Smooth muscle cell (in vitro differentiated cells): ENCODE results near the gene SKOR1. TPM values are rescaled to one million over a fixed set of nuclear protein-coding genes. Genes with fewer than 3 reads are reported as not detected.

Experiments used
- DNase-seq: peaks from one replicate; lab custom pipeline; 2025; ENCODE audit not compliant: unreplicated experiment; lab: John Stamatoyannopoulos, UW
- H2AFZ ChIP-seq: fragments of 200-600 bp; sonication (generic); 2 replicates; pipeline ENCODE4 v1.6.0; 2016; ENCODE audit warnings: antibody characterized with exemption, low read depth, mild to moderate bottlenecking
- H3F3A ChIP-seq: fragments of 200-600 bp; sonication (generic); 2 replicates; pipeline ENCODE4 v1.6.0; 2017; ENCODE audit warnings: antibody characterized with exemption, low read depth
- H3K27ac ChIP-seq: fragments of 200-600 bp; sonication (generic); 2 replicates; pipeline ENCODE4 v1.5.1; 2016; ENCODE audit warnings: low read depth, mild to moderate bottlenecking
- H3K27me3 ChIP-seq: fragments of 200-600 bp; sonication (generic); 2 replicates; pipeline ENCODE4 v1.6.1; 2016; ENCODE audit warnings: low read depth, mild to moderate bottlenecking
- H3K36me3 ChIP-seq: fragments of 200-600 bp; sonication (generic); 2 replicates; pipeline ENCODE4 v1.5.1; 2016; ENCODE audit warnings: low read depth
- H3K4me1 ChIP-seq: fragments of 200-600 bp; sonication (generic); 2 replicates; pipeline ENCODE4 v1.5.1; 2016; ENCODE audit warnings: low read depth
- H3K4me2 ChIP-seq: fragments of 200-600 bp; sonication (generic); 2 replicates; pipeline ENCODE4 v1.6.0; 2016; ENCODE audit warnings: mild to moderate bottlenecking
- H3K4me3 ChIP-seq: fragments of 200-600 bp; sonication (generic); 2 replicates; pipeline ENCODE4 v1.5.1; 2016; ENCODE audit warnings: mild to moderate bottlenecking
- H3K79me2 ChIP-seq: fragments of 200-600 bp; sonication (generic); 2 replicates; pipeline ENCODE4 v1.6.0; 2016; ENCODE audit warnings: low read depth, mild to moderate bottlenecking
- H3K9ac ChIP-seq: fragments of 200-600 bp; sonication (generic); 2 replicates; pipeline ENCODE4 v1.6.0; 2016; ENCODE audit warnings: low read depth
- H3K9me3 ChIP-seq: fragments of 200-600 bp; sonication (generic); replicated peaks from 2 replicates; pipeline ENCODE4 v1.5.1; 2016; ENCODE audit warnings: low read depth
- H4K20me1 ChIP-seq: fragments of 200-600 bp; sonication (generic); 2 replicates; pipeline ENCODE4 v1.6.0; 2016; ENCODE audit warnings: low read depth
- whole genome bisulfite sequencing: methylation state at CpG from one replicate; pipeline ENCODE4 v1.1.7; 2016; ENCODE audit warnings: low lambda C conversion rate; 5-methylcytosine and 5-hydroxymethylcytosine counted together
- polyA plus RNA-seq: library from polyadenylated mRNA; unstranded; fragments of >200 nt; fragmentation: Nextera tagmentation; extraction: Ambion mirVana; gene quantifications from 2 replicates; pipeline ENCODE4 v1.2.1, GENCODE V29; 2016
- total RNA-seq: library from RNA; depleted of rRNA; stranded (reverse); fragments of >200 nt; gene quantifications from 2 replicates; pipeline ENCODE4 v1.2.3, GENCODE V29; 2014
- TF ChIP-seq, protein P1 (sequence below): fragments of 200-600 bp; sonication (generic); IDR thresholded peaks from 2 replicates; pipeline ENCODE4 v1.5.1; 2017; ENCODE audit warnings: borderline replicate concordance, mild to moderate bottlenecking, antibody characterized with exemption; ENCODE audit not compliant: insufficient read depth, poor library complexity, severe bottlenecking

Gene SKOR1
- total and polyA plus RNA-seq, 2 experiments from 2014 or later = 0.04 to 0.21 TPM

- Histone ChIP-seq H4K20me1 (no peaks in the 10 kb centered on the region), H3K4me2 (no peak overlapping the region), H3F3A (peaks cover 3% of the 10 kb centered on the region), H3K4me1 (peaks cover 37% of the 10 kb centered on the region), H3K79me2 (no peaks in the 10 kb centered on the region), H3K9me3 (no peaks in the 10 kb centered on the region), H3K27me3 (peaks cover 41% of the 10 kb centered on the region), H3K9ac (no peak overlapping the region), H3K36me3 (no peaks in the 10 kb centered on the region), H3K27ac (no peak overlapping the region), H2AFZ (no peak overlapping the region), H3K4me3 (no peak overlapping the region)
- no peak for DNase-seq
- TF ChIP-seq, protein P1, sequence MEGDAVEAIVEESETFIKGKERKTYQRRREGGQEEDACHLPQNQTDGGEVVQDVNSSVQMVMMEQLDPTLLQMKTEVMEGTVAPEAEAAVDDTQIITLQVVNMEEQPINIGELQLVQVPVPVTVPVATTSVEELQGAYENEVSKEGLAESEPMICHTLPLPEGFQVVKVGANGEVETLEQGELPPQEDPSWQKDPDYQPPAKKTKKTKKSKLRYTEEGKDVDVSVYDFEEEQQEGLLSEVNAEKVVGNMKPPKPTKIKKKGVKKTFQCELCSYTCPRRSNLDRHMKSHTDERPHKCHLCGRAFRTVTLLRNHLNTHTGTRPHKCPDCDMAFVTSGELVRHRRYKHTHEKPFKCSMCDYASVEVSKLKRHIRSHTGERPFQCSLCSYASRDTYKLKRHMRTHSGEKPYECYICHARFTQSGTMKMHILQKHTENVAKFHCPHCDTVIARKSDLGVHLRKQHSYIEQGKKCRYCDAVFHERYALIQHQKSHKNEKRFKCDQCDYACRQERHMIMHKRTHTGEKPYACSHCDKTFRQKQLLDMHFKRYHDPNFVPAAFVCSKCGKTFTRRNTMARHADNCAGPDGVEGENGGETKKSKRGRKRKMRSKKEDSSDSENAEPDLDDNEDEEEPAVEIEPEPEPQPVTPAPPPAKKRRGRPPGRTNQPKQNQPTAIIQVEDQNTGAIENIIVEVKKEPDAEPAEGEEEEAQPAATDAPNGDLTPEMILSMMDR = no peak
- 89% methylated on average over 5 of the region's 5 CpGs for WGBS
These were observed 48.2 kb upstream of the SKOR1 start for GRCh38 chr15:67777071-67777470.

DNA sequence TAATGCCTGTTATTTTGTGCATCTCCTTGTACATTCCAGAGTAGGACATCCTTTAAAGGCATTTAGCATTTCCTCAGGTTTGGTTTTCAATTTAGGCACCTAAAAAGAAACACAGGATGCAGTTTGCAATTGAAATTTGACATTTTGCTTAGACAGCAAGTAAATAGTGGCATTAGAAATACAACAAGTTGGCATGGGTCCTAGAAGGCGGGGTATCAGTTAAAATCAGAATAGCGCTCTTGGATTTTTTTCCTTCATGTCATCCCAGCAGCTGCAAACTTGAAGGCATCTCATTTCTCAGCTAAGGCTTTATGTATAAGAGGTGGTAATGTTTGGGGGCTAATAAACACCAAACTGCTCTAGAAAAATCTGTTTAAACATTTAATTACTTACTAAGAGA lies 47.5 kb upstream of the SKOR1 start:
- peaks cover 34% of the 10 kb centered on the region for H3K27me3 ChIP-seq
- WGBS = 97% methylated on average over 2 of the region's 2 CpGs
- H3K27ac ChIP-seq = no peak overlapping the region
- no peaks in the 10 kb centered on the region for H3K9me3 ChIP-seq
- H2AFZ ChIP-seq = no peak overlapping the region
- no peaks in the 10 kb centered on the region for H3K36me3 ChIP-seq
- no peaks in the 10 kb centered on the region for H4K20me1 ChIP-seq
- TF ChIP-seq, protein P1 = no peak
- no peaks in the 10 kb centered on the region for H3K79me2 ChIP-seq
- no peak for DNase-seq
- peaks cover 44% of the 10 kb centered on the region for H3K4me1 ChIP-seq
- no peak overlapping the region for H3K4me2 ChIP-seq
- H3F3A ChIP-seq = peaks cover 3% of the 10 kb centered on the region
- H3K4me3 ChIP-seq = no peak overlapping the region
- no peak overlapping the region for H3K9ac ChIP-seq

DNA sequence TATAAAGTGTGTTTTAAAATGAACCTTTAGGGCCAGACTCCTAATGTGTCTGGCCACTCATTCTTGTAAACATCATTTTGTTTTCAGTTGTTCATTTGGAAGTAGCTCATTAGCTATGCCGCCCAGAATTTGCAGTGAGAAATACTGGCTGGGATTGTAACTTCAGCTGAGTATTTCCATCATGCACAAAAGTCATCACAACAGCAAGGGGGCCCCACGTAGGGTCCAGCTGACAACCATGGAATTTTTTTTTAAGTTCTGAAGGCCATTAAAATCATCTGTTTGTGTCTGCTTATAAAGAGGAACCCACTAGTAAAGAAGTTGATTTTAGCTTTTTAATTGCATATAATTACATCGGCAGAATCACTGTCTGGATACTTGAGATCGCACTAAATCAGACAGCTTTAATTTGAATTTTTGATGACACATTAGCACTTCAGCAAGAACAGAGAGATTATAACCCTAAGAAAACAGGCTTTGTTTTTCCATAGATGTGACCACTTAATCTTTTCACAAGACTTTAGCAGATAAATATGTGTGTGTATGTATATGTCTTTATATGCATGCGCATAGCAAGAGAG lies 46.3 kb upstream of the SKOR1 start:
- H3K4me3 ChIP-seq = no peak overlapping the region
- TF ChIP-seq, protein P1 = no peak
- 49% methylated on average over 5 of the region's 5 CpGs for WGBS
- DNase-seq = no peak
- H3K9ac ChIP-seq = no peak overlapping the region
- H3K79me2 ChIP-seq = no peaks in the 10 kb centered on the region
- no peak overlapping the region for H3K27ac ChIP-seq
- no peaks in the 10 kb centered on the region for H3K36me3 ChIP-seq
- no peaks in the 10 kb centered on the region for H3K9me3 ChIP-seq
- H3K27me3 ChIP-seq = peaks cover 37% of the 10 kb centered on the region
- no peak overlapping the region for H3K4me2 ChIP-seq
- H3K4me1 ChIP-seq = peaks cover 56% of the 10 kb centered on the region
- H4K20me1 ChIP-seq = no peaks in the 10 kb centered on the region
- no peak overlapping the region for H2AFZ ChIP-seq
- peaks cover 3% of the 10 kb centered on the region for H3F3A ChIP-seq

- Histone ChIP-seq H3K36me3 (no peaks in the 10 kb centered on the region), H3K4me1 (peaks cover 61% of the 10 kb centered on the region), H4K20me1 (no peaks in the 10 kb centered on the region), H3K27ac (no peak overlapping the region), H3F3A (peaks cover 3% of the 10 kb centered on the region), H3K79me2 (no peaks in the 10 kb centered on the region), H3K9me3 (no peaks in the 10 kb centered on the region), H3K9ac (no peak overlapping the region), H3K4me2 (no peak overlapping the region), H3K4me3 (no peak overlapping the region), H3K27me3 (peaks cover 40% of the 10 kb centered on the region), H2AFZ (no peak overlapping the region)
- TF ChIP-seq, protein P1 = no peak
- no peak for DNase-seq
- WGBS = 40% methylated on average over 6 of the region's 6 CpGs
These were observed 45.7 kb upstream of the SKOR1 start for GRCh38 chr15:67779549-67780111.
